Cardiac muscle cell (in vitro differentiated cells and primary cell): ENCODE measurements around the gene PLPP7. TPM values are rescaled to one million over a fixed set of nuclear protein-coding genes. Genes with fewer than 3 reads are reported as not detected.

Source experiments
- DNase-seq, 2 donors: peaks; one replicate each; pipeline versions ENCODE4 v3.0.0 to v3.0.0-alpha.2; 2010 to 2017; ENCODE audit warnings: low read depth in 1 of 2, low spot score in 1 of 2
- H3K27ac ChIP-seq: fragments of 200-600 bp; sonication (generic); 2 replicates; pipeline ENCODE4 v1.5.1; 2016
- H3K27me3 ChIP-seq: fragments of 200-600 bp; sonication (generic); 2 replicates; pipeline ENCODE4 v1.6.0; 2016; ENCODE audit warnings: control low read depth
- H3K36me3 ChIP-seq: fragments of 200-600 bp; sonication (generic); 2 replicates; pipeline ENCODE4 v1.5.1; 2016; ENCODE audit warnings: control low read depth
- H3K4me1 ChIP-seq: fragments of 200-600 bp; sonication (generic); 2 replicates; pipeline ENCODE4 v1.8.1; 2017; ENCODE audit warnings: low read depth, mild to moderate bottlenecking, mixed run types
- H3K4me3 ChIP-seq: fragments of 200-600 bp; sonication (generic); 2 replicates; pipeline ENCODE4 v1.5.1; 2016; ENCODE audit warnings: mild to moderate bottlenecking
- H3K9me3 ChIP-seq: fragments of 200-600 bp; sonication (generic); 2 replicates; pipeline ENCODE4 v1.5.1; 2017; ENCODE audit warnings: low read depth, mild to moderate bottlenecking, control low read depth
- CTCF ChIP-seq: IDR thresholded peaks from 2 replicates; pipeline ENCODE4 v1.5.1; 2012; ENCODE audit warnings: low read depth, mild to moderate bottlenecking, low read length
- polyA plus RNA-seq: library from polyadenylated mRNA; unstranded; fragments of >200 nt; fragmentation: Nextera tagmentation; extraction: Ambion mirVana; gene quantifications from 2 replicates; pipeline ENCODE4 v1.2.1, GENCODE V29; 2016
- total RNA-seq: library from RNA; depleted of rRNA; stranded (reverse); fragments of >200 nt; gene quantifications from 2 replicates; pipeline ENCODE4 v1.2.3, GENCODE V29; 2016

PLPP7 gene
- total and polyA plus RNA-seq, 2 experiments from 2014 or later = 36.9 to 52.5 TPM

GRCh38 chr9:131310833-131311554 lies 21.5 kb downstream of the PLPP7 start:
- H3K27me3 ChIP-seq = no peaks in the 10 kb centered on the region
- H3K4me1 ChIP-seq = peaks cover 5% of the 10 kb centered on the region
- no peaks in the 10 kb centered on the region for H3K9me3 ChIP-seq
- no peak for TF ChIP-seq CTCF
- no peak overlapping the region for H3K4me3 ChIP-seq
- H3K27ac ChIP-seq = peak overlapping the region; percentile 4
- no peaks in the 10 kb centered on the region for H3K36me3 ChIP-seq
- no peak for DNase-seq

- no peak for DNase-seq
- Histone ChIP-seq H3K4me3 (no peak overlapping the region), H3K27me3 (no peaks in the 10 kb centered on the region), H3K36me3 (no peaks in the 10 kb centered on the region), H3K27ac (no peak overlapping the region), H3K9me3 (no peaks in the 10 kb centered on the region), H3K4me1 (peaks cover 5% of the 10 kb centered on the region)
- no peak for TF ChIP-seq CTCF
Measured at GRCh38 chr9:131312246-131312645, 22.7 kb downstream of the PLPP7 start.

- H3K4me3 ChIP-seq = no peak overlapping the region
- no peak for DNase-seq
- H3K9me3 ChIP-seq = no peaks in the 10 kb centered on the region
- peaks cover 5% of the 10 kb centered on the region for H3K4me1 ChIP-seq
- no peaks in the 10 kb centered on the region for H3K27me3 ChIP-seq
- no peak for TF ChIP-seq CTCF
- H3K36me3 ChIP-seq = no peaks in the 10 kb centered on the region
- no peak overlapping the region for H3K27ac ChIP-seq
Measured at GRCh38 chr9:131312822-131313770, 23.6 kb downstream of the PLPP7 start.

GRCh38 chr9:131318231-131319085 lies 28.9 kb downstream of the PLPP7 start:
- H3K4me1 ChIP-seq = no peaks in the 10 kb centered on the region
- TF ChIP-seq CTCF = no peak
- peak in 1 of 2 donors; percentile 26 for DNase-seq
- H3K9me3 ChIP-seq = no peaks in the 10 kb centered on the region
- no peak overlapping the region for H3K27ac ChIP-seq
- no peaks in the 10 kb centered on the region for H3K36me3 ChIP-seq
- no peak overlapping the region for H3K4me3 ChIP-seq
- H3K27me3 ChIP-seq = no peaks in the 10 kb centered on the region

- Histone ChIP-seq H3K4me1 (no peaks in the 10 kb centered on the region), H3K27me3 (no peaks in the 10 kb centered on the region), H3K36me3 (no peaks in the 10 kb centered on the region), H3K4me3 (no peak overlapping the region), H3K9me3 (no peaks in the 10 kb centered on the region), H3K27ac (no peak overlapping the region)
- TF ChIP-seq CTCF = no peak
- no peak for DNase-seq
Measured at GRCh38 chr9:131319486-131319885, 30.0 kb downstream of the PLPP7 start.
